Astrocyte (in vitro differentiated cells and primary cell): Measurements from ENCODE around the gene FGD2. TPM values are rescaled to one million over a fixed set of nuclear protein-coding genes. Genes with fewer than 3 reads are reported as not detected.

Experiments
- DNase-seq: peaks from one replicate; pipeline ENCODE4 v3.0.0-alpha.2; 2010; ENCODE audit warnings: low read depth
- FAIRE-seq: peaks from 2 replicates; lab custom pipeline; 2011; peaks lifted over from hg19 to GRCh38; lab: Jason Lieb, UNC
- H2AFZ ChIP-seq: 2 replicates; pipeline ENCODE4 v1.6.0; 2012; ENCODE audit warnings: low read depth, low read length, inconsistent platforms
- H3K27ac ChIP-seq: 2 replicates; pipeline ENCODE4 v1.5.1; 2011; ENCODE audit warnings: low read depth, low read length, inconsistent platforms
- H3K27me3 ChIP-seq: 2 replicates; pipeline ENCODE4 v1.6.0; 2011; ENCODE audit warnings: low read length, inconsistent platforms; ENCODE audit not compliant: insufficient read depth
- H3K36me3 ChIP-seq: 2 replicates; pipeline ENCODE4 v1.5.1; 2011; ENCODE audit warnings: low read length, inconsistent platforms; ENCODE audit not compliant: insufficient read depth
- H3K4me1 ChIP-seq: 2 replicates; pipeline ENCODE4 v1.5.1; 2011; ENCODE audit warnings: low read length, inconsistent platforms; ENCODE audit not compliant: insufficient read depth
- H3K4me2 ChIP-seq: 2 replicates; pipeline ENCODE4 v1.6.0; 2012; ENCODE audit warnings: low read length, inconsistent platforms
- H3K4me3 ChIP-seq: 2 replicates; pipeline ENCODE4 v1.5.1; 2011; ENCODE audit warnings: low read depth, mild to moderate bottlenecking, low read length, inconsistent platforms; ENCODE audit not compliant: insufficient read depth
- H3K79me2 ChIP-seq: 2 replicates; pipeline ENCODE4 v1.6.0; 2012; ENCODE audit warnings: mild to moderate bottlenecking, low read length, inconsistent platforms; ENCODE audit not compliant: insufficient read depth
- H3K9ac ChIP-seq: 2 replicates; pipeline ENCODE4 v1.6.0; 2012; ENCODE audit warnings: mild to moderate bottlenecking, low read length, inconsistent platforms
- H3K9me3 ChIP-seq: 2 replicates; pipeline ENCODE4 v1.5.1; 2012; ENCODE audit warnings: low read depth, mild to moderate bottlenecking, low read length, inconsistent platforms; ENCODE audit not compliant: insufficient read depth
- H4K20me1 ChIP-seq: 2 replicates; pipeline ENCODE4 v1.6.0; 2012; ENCODE audit warnings: low read length, inconsistent platforms; ENCODE audit not compliant: insufficient read depth
- H3K27ac Mint-ChIP-seq: one replicate; pipeline ENCODE4 v1.8.0; 2021; ENCODE audit warnings: mild to moderate bottlenecking, mixed read lengths; ENCODE audit not compliant: unreplicated experiment
- H3K27me3 Mint-ChIP-seq: one replicate; pipeline ENCODE4 v1.8.0; 2021; ENCODE audit warnings: low read depth, mixed read lengths; ENCODE audit not compliant: unreplicated experiment
- H3K36me3 Mint-ChIP-seq: one replicate; pipeline ENCODE4 v1.8.0; 2021; ENCODE audit warnings: low read depth, mixed read lengths; ENCODE audit not compliant: unreplicated experiment
- H3K4me1 Mint-ChIP-seq: one replicate; pipeline ENCODE4 v1.8.0; 2021; ENCODE audit warnings: low read depth, mixed read lengths; ENCODE audit not compliant: unreplicated experiment
- H3K4me3 Mint-ChIP-seq: one replicate; pipeline ENCODE4 v1.8.0; 2021; ENCODE audit warnings: mild to moderate bottlenecking, moderate library complexity, mixed read lengths; ENCODE audit not compliant: unreplicated experiment
- H3K9me3 Mint-ChIP-seq: one replicate; pipeline ENCODE4 v1.8.0; 2021; ENCODE audit warnings: mild to moderate bottlenecking, mixed read lengths; ENCODE audit not compliant: unreplicated experiment
- CTCF ChIP-seq: IDR thresholded peaks from 2 replicates; pipeline ENCODE4 v1.5.1; 2011; ENCODE audit warnings: low read depth, mild to moderate bottlenecking, inconsistent platforms, low read length, moderate library complexity; ENCODE audit not compliant: insufficient read depth
- EZH2 ChIP-seq: IDR thresholded peaks from 2 replicates; pipeline ENCODE4 v1.6.1; 2012; ENCODE audit warnings: mild to moderate bottlenecking, low read length, inconsistent platforms; ENCODE audit not compliant: insufficient read depth
- total RNA-seq: library from RNA; stranded (reverse); gene quantifications from 2 replicates; pipeline ENCODE4 v1.2.1, GENCODE V29; 2021

FGD2 gene
- total RNA-seq, 1 donor from 2014 or later = not detected

GRCh38 chr6:36962874-36963273, 42.6 kb upstream of the FGD2 start:
- Mint-ChIP-seq H3K9me3 (no peaks in the 10 kb centered on the region), H3K36me3 (peaks cover 6% of the 10 kb centered on the region), H3K4me3 (no peak overlapping the region), H3K27ac (peak overlapping the region; percentile 26), H3K4me1 (peaks cover 6% of the 10 kb centered on the region), H3K27me3 (peaks cover 2% of the 10 kb centered on the region)
- Histone ChIP-seq H2AFZ (no peak overlapping the region), H3K27ac (no peak overlapping the region), H3K27me3 (no peaks in the 10 kb centered on the region), H3K9ac (no peak overlapping the region), H3K4me1 (peaks cover 11% of the 10 kb centered on the region), H3K79me2 (no peaks in the 10 kb centered on the region), H3K4me3 (no peak overlapping the region), H3K9me3 (no peaks in the 10 kb centered on the region), H3K4me2 (no peak overlapping the region), H4K20me1 (no peaks in the 10 kb centered on the region), H3K36me3 (peaks cover 9% of the 10 kb centered on the region)
- FAIRE-seq (no peak), DNase-seq (no peak)
- TF ChIP-seq EZH2 (no peak), CTCF (no peak)

- Mint-ChIP-seq H3K27ac (peak overlapping the region; percentile 41), H3K4me3 (no peak overlapping the region), H3K4me1 (peaks cover 6% of the 10 kb centered on the region), H3K36me3 (peaks cover 12% of the 10 kb centered on the region), H3K9me3 (no peaks in the 10 kb centered on the region), H3K27me3 (peaks cover 2% of the 10 kb centered on the region)
- no peak for DNase-seq
- Histone ChIP-seq H3K27me3 (no peaks in the 10 kb centered on the region), H3K36me3 (peaks cover 14% of the 10 kb centered on the region), H3K79me2 (no peaks in the 10 kb centered on the region), H3K4me3 (no peak overlapping the region), H3K9me3 (no peaks in the 10 kb centered on the region), H3K4me2 (no peak overlapping the region), H3K9ac (no peak overlapping the region), H3K4me1 (peaks cover 11% of the 10 kb centered on the region), H4K20me1 (peaks cover 3% of the 10 kb centered on the region), H2AFZ (no peak overlapping the region), H3K27ac (no peak overlapping the region)
- no peak for TF ChIP-seq EZH2
- TF ChIP-seq CTCF = no peak
- FAIRE-seq = no peak
Observed at GRCh38 chr6:36963451-36964290, 41.8 kb upstream of the FGD2 start.

- Mint-ChIP-seq H3K4me1 (peaks cover 6% of the 10 kb centered on the region), H3K27me3 (peaks cover 2% of the 10 kb centered on the region), H3K4me3 (no peak overlapping the region), H3K9me3 (no peaks in the 10 kb centered on the region), H3K27ac (no peak overlapping the region), H3K36me3 (peaks cover 13% of the 10 kb centered on the region)
- DNase-seq (no peak), FAIRE-seq (no peak)
- no peak overlapping the region for H3K9ac ChIP-seq
- H3K27me3 ChIP-seq = no peaks in the 10 kb centered on the region
- no peaks in the 10 kb centered on the region for H3K9me3 ChIP-seq
- peaks cover 8% of the 10 kb centered on the region for H4K20me1 ChIP-seq
- no peak for TF ChIP-seq CTCF
- TF ChIP-seq EZH2 = no peak
- H2AFZ ChIP-seq = no peak overlapping the region
- no peak overlapping the region for H3K4me2 ChIP-seq
- peaks cover 14% of the 10 kb centered on the region for H3K36me3 ChIP-seq
- H3K4me1 ChIP-seq = peaks cover 11% of the 10 kb centered on the region
- H3K27ac ChIP-seq = no peak overlapping the region
- H3K4me3 ChIP-seq = no peak overlapping the region
- no peaks in the 10 kb centered on the region for H3K79me2 ChIP-seq
Observed at GRCh38 chr6:36964349-36964748, 41.1 kb upstream of the FGD2 start.
